GM12878 (cell line): ENCODE results near the gene TNFAIP3. TPM values are rescaled to one million over a fixed set of nuclear protein-coding genes. Genes with fewer than 3 reads are reported as not detected.

Experiments
- ATAC-seq: fragments of 200-7000 bp; cut with Tn5 transposase; 3 replicates; pipeline ENCODE4 v1.9.1; 2020; ENCODE audit warnings: mild to moderate bottlenecking, moderate library complexity
- BruUV-seq: library from RNA; stranded (reverse); fragments of 400-500 nt; replicated peaks from 2 replicates; lab custom pipeline; 2021; lab: Mats Ljungman, UMichigan
- CTCF ChIA-PET: fragments of 300-600 bp; sonication (Branson Sonifier 250); formaldehyde crosslinking; extraction: SDS; loops from one replicate; lab custom pipeline; 2021; ENCODE audit warnings: inconsistent platforms; lab: Yijun Ruan, JAX
- POLR2A ChIA-PET: fragments of 350-600 bp; formaldehyde crosslinking; extraction: SDS; loops from one replicate; lab custom pipeline; 2021; ENCODE audit warnings: inconsistent platforms; lab: Charles Lee
- RAD21 ChIA-PET: fragments of 300-600 bp; sonication (Branson Sonifier 250); formaldehyde crosslinking; loops from one replicate; lab custom pipeline; 2023; ENCODE audit warnings: antibody characterized with exemption; ENCODE audit not compliant: unreplicated experiment; lab: Charles Lee
- SMC1A ChIA-PET: fragments of 300-600 bp; sonication (Branson Sonifier 250); formaldehyde crosslinking; loops from one replicate; lab custom pipeline; 2023; ENCODE audit not compliant: unreplicated experiment, uncharacterized antibody; lab: Charles Lee
- DNase-seq: peaks from one replicate; pipeline ENCODE4 v3.0.0-alpha.2; 2011; ENCODE audit warnings: low read depth, low spot score
- FAIRE-seq: peaks from 3 replicates; lab custom pipeline; 2011; peaks lifted over from hg19 to GRCh38; lab: Jason Lieb, UNC
- H2AFZ ChIP-seq: 2 replicates; pipeline ENCODE4 v1.6.0; 2011; ENCODE audit warnings: low read depth, low read length, control low read depth; ENCODE audit not compliant: control insufficient read depth
- H3K27ac ChIP-seq: 2 replicates; pipeline ENCODE4 v1.5.1; 2011; ENCODE audit warnings: control low read depth; ENCODE audit not compliant: control insufficient read depth, insufficient read depth
- H3K27me3 ChIP-seq, 2 experiments: replicated peaks in 1 of 2; 2 replicates each; pipeline versions ENCODE4 v1.6.0 to v1.6.1; 2011; ENCODE audit warnings: low read length in 1 of 2; ENCODE audit not compliant: control insufficient read depth in 2 of 2, insufficient read depth in 2 of 2
- H3K36me3 ChIP-seq, 2 experiments: 2 replicates each; pipeline ENCODE4 v1.5.1; 2011; ENCODE audit warnings: low read length in 1 of 2; ENCODE audit not compliant: control insufficient read depth in 2 of 2, insufficient read depth in 2 of 2
- H3K4me1 ChIP-seq: 2 replicates; pipeline ENCODE4 v1.6.1; 2011; ENCODE audit warnings: mild to moderate bottlenecking, low read length, moderate library complexity, mixed read lengths; ENCODE audit not compliant: control insufficient read depth, insufficient read depth
- H3K4me2 ChIP-seq: 2 replicates; pipeline ENCODE4 v1.6.0; 2011; ENCODE audit warnings: control low read depth; ENCODE audit not compliant: control insufficient read depth, insufficient read depth
- H3K4me3 ChIP-seq: fragments of 200-600 bp; sonication (generic); 2 replicates; pipeline ENCODE4 v1.5.1; 2016
- H3K79me2 ChIP-seq: 2 replicates; pipeline ENCODE4 v1.6.0; 2011; ENCODE audit warnings: low read length; ENCODE audit not compliant: control insufficient read depth, insufficient read depth
- H3K9ac ChIP-seq: 2 replicates; pipeline ENCODE4 v1.8.0; 2011; ENCODE audit warnings: low read length, control low read depth, mixed read lengths; ENCODE audit not compliant: control insufficient read depth, insufficient read depth
- H3K9me3 ChIP-seq: replicated peaks from 3 replicates; pipeline ENCODE4 v1.5.1; 2011; ENCODE audit warnings: mild to moderate bottlenecking, low read length; ENCODE audit not compliant: control insufficient read depth, insufficient read depth
- H4K20me1 ChIP-seq: 2 replicates; pipeline ENCODE4 v1.6.0; 2011; ENCODE audit not compliant: control insufficient read depth, insufficient read depth
- ATF2 ChIP-seq: IDR thresholded peaks from 2 replicates; pipeline ENCODE4 v1.6.1; 2012; ENCODE audit warnings: low read length, inconsistent platforms
- ETV6 ChIP-seq, 2 experiments: fragments of 450-650 bp in 1 of 2; IDR thresholded peaks in 1 of 2; conservative IDR thresholded peaks in 1 of 2; 2 replicates each; pipeline ENCODE4 v1.6.1; 2014; ENCODE audit warnings: antibody characterized with exemption in 1 of 2, borderline replicate concordance in 1 of 2, low read depth in 1 of 2, mild to moderate bottlenecking in 1 of 2, moderate library complexity in 1 of 2
- IKZF2 ChIP-seq, 2 experiments: fragments of 450-650 bp; IDR thresholded peaks; 2 replicates each; pipeline ENCODE4 v1.6.1; 2017; ENCODE audit warnings: mild to moderate bottlenecking in 2 of 2, moderate library complexity in 2 of 2
- IRF4 ChIP-seq: IDR thresholded peaks from 2 replicates; pipeline ENCODE4 v1.6.1; 2011; ENCODE audit warnings: low read depth, low read length
- MXI1 ChIP-seq: fragments of 150-350 bp; IDR thresholded peaks from 2 replicates; pipeline ENCODE4 v1.6.1; 2011; ENCODE audit warnings: low read depth, mild to moderate bottlenecking, inconsistent platforms, low read length, improper control_type of control experiment
- RAD21 ChIP-seq: IDR thresholded peaks from 2 replicates; pipeline ENCODE4 v1.6.1; 2011; ENCODE audit warnings: mild to moderate bottlenecking, low read depth, low read length, moderate library complexity; ENCODE audit not compliant: insufficient read depth
- RELB ChIP-seq: fragments of 450-650 bp; IDR thresholded peaks from 2 replicates; pipeline ENCODE4 v1.6.1; 2017; ENCODE audit warnings: low read depth, mild to moderate bottlenecking, moderate library complexity
- SP1 ChIP-seq: IDR thresholded peaks from one replicate; pipeline ENCODE4 v1.6.1; 2011; ENCODE audit warnings: low read depth, low read length
- ZBTB11 ChIP-seq: fragments of 450-650 bp; formaldehyde crosslinking; IDR thresholded peaks from 2 replicates; pipeline ENCODE4 v1.5.0; 2022; ENCODE audit warnings: mild to moderate bottlenecking, missing genetic modification characterization
- ZNF687 ChIP-seq: fragments of 450-650 bp; IDR thresholded peaks from 2 replicates; pipeline ENCODE4 v1.6.1; 2017; ENCODE audit warnings: mild to moderate bottlenecking, moderate library complexity
- whole genome bisulfite sequencing: methylation state at CpG from one replicate; pipeline ENCODE4 v1.1.6; 2016; ENCODE audit warnings: low lambda C conversion rate; ENCODE audit not compliant: insufficient replicate concordance, insufficient coverage; ENCODE audit errors: missing lambda C conversion rate; 5-methylcytosine and 5-hydroxymethylcytosine counted together
- in situ Hi-C: fragments of 300-500 bp; cut with MboI; formaldehyde crosslinking; loops from 9 replicates; pipeline ENCODE4 v1.14.3; 2018; ENCODE audit warnings: mixed read lengths
- intact Hi-C: fragments of 100-400 bp; cut with micrococcal nuclease; formaldehyde crosslinking; loops from one replicate; pipeline ENCODE4 v1.14.2; 2022; ENCODE audit not compliant: unreplicated experiment
- polyA plus RNA-seq, 11 experiments: library from polyadenylated mRNA; depleted of rRNA in 4 of 11; unstranded in 6 of 11; stranded (reverse) in 5 of 11; fragments of >200 nt; fragmentation: Nextera tagmentation in 4 of 11; fragmentation: Illumina TruSeq in 1 of 11; extraction: Ambion mirVana in 4 of 11; extraction: Trizol in 1 of 11; gene quantifications; 1 replicate in 1 of 11; 2 replicates in 10 of 11; pipeline versions ENCODE4 v1.2.1 to v1.2.3, GENCODE V29; 2011 to 2016; ENCODE audit warnings: inconsistent platforms in 2 of 11, missing spikeins in 2 of 11, low read depth in 1 of 11
- total RNA-seq, 4 experiments: library from RNA; depleted of rRNA in 3 of 4; stranded (reverse); fragments of >200 nt in 3 of 4; fragmentation: Illumina TruSeq in 1 of 4; extraction: Trizol in 1 of 4; gene quantifications; 2 replicates each; pipeline versions ENCODE4 v1.2.1 to v1.2.3, GENCODE V29; 2013 to 2021

TNFAIP3 gene
- total and polyA plus RNA-seq, 10 of the 15 experiments (the other 5 are each of a cell fraction or from before 2014, with no cell fraction given) = 18.0 to 350 (median 127) TPM

GRCh38 chr6:137877606-137878005 is 10.5 kb downstream of the TNFAIP3 start:
- Histone ChIP-seq H3K27ac (no peak overlapping the region), H3K4me1 (peaks cover 10% of the 10 kb centered on the region; the same call in 1 of the 2 replicates), H3K36me3 (peaks cover 50 to 82% of the 10 kb centered on the region in 2 experiments), H2AFZ (no peak overlapping the region), H3K79me2 (peaks cover 90% of the 10 kb centered on the region), H3K27me3 (no peaks in the 10 kb centered on the region), H4K20me1 (no peaks in the 10 kb centered on the region; the same call in 1 of the 2 replicates), H3K9ac (no peak overlapping the region), H3K9me3 (no peaks in the 10 kb centered on the region), H3K4me2 (peak overlapping the region; percentile 36; the same call in 1 of the 2 replicates), H3K4me3 (peak overlapping the region; percentile 56; the same call in 1 of the 2 replicates)
- DNase-seq = no peak
- in situ Hi-C loops = loop anchor here (10.0 kb wide), 1 partner anchor 237 kb away; no protein-coding TSS in a partner anchor
- ChIA-PET CTCF (interaction anchor here (0.7 to 24.0 kb wide), 20 partner anchors 9 to 173 kb away, joined by 3 to 712 read pairs (median 4); no protein-coding TSS in a partner anchor), SMC1A (interaction anchor here (0.6 to 30.6 kb wide), 25 partner anchors 8 to 178 kb away, joined by 3 to 1237 read pairs (median 5); partner anchors contain the start of gene TNFAIP3), RAD21 (interaction anchor here (0.8 to 20.6 kb wide), 20 partner anchors 8 to 789 kb away, joined by 3 to 774 read pairs (median 7); partner anchors contain the start of gene TNFAIP3), POLR2A (interaction anchor here (0.5 to 3.7 kb wide), 19 partner anchors 10 to 196 kb away, joined by 3 to 41 read pairs (median 4); no protein-coding TSS in a partner anchor)
- intact Hi-C loops = no loop called here
- BruUV-seq = no TSS peak
- no peak for ATAC-seq
- FAIRE-seq = no peak
- WGBS = 90% methylated on average over 5 of the region's 5 CpGs
- TF ChIP-seq ATF2 (0 out of 2 replicates have a peak, but pooled peaks have one; percentile 11), SP1 (no peak), IKZF2 (IDR thresholded peaks at IDR 0.05) (0 out of 4 replicates have a peak, but pooled peaks of 1 of the 2 experiments have one; percentile 11), MXI1 (peak; percentile 15; the same call in 1 of the 2 replicates), ETV6 (conservative IDR thresholded peaks at IDR 0.05 in 1 of 2, IDR thresholded peaks at IDR 0.05 in 1 of 2; ENCODE audit: borderline replicate concordance in 1 of 2, low read depth in 1 of 2) (no peak), IRF4 (no peak), RELB (0 out of 2 replicates have a peak, but pooled peaks have one; percentile 19), ZBTB11 (CRISPR knock-in tag) (no peak), ZNF687 (peak; percentile 34; the same call in 1 of the 2 replicates), RAD21 (no peak)
